ENCODE results near the gene JAZF1.

JAZF1 gene

DNA sequence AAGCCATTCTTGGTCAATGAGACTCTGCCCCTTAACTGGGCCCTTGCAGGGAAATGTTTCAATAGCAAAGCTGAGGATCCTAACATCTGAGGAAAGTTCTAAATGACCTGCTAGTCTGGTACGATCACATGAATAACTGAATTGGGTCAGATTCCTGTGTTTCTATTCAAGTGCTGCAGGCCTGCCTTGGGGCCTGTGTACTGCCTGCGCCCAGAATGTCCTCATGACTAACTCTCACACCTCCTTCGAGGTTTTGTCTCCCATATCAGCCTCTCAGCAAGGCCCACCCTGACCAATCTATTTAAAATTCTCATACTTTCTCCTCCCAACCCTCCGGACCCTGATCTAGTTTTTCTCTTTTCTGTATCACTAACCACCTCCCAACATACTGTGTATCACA is 4.4 kb downstream of the JAZF1 start:
- no peak overlapping the region for H3K4me3 ChIP-seq (replicated peaks; ENCODE audit: low read depth, low read length)
- no peak for DNase-seq (ENCODE audit: low read depth)
- TF ChIP-seq, protein P1, sequence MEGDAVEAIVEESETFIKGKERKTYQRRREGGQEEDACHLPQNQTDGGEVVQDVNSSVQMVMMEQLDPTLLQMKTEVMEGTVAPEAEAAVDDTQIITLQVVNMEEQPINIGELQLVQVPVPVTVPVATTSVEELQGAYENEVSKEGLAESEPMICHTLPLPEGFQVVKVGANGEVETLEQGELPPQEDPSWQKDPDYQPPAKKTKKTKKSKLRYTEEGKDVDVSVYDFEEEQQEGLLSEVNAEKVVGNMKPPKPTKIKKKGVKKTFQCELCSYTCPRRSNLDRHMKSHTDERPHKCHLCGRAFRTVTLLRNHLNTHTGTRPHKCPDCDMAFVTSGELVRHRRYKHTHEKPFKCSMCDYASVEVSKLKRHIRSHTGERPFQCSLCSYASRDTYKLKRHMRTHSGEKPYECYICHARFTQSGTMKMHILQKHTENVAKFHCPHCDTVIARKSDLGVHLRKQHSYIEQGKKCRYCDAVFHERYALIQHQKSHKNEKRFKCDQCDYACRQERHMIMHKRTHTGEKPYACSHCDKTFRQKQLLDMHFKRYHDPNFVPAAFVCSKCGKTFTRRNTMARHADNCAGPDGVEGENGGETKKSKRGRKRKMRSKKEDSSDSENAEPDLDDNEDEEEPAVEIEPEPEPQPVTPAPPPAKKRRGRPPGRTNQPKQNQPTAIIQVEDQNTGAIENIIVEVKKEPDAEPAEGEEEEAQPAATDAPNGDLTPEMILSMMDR (IDR thresholded peaks at IDR 0.05; ENCODE audit: low read length, missing control alignments), result no peak

DNA sequence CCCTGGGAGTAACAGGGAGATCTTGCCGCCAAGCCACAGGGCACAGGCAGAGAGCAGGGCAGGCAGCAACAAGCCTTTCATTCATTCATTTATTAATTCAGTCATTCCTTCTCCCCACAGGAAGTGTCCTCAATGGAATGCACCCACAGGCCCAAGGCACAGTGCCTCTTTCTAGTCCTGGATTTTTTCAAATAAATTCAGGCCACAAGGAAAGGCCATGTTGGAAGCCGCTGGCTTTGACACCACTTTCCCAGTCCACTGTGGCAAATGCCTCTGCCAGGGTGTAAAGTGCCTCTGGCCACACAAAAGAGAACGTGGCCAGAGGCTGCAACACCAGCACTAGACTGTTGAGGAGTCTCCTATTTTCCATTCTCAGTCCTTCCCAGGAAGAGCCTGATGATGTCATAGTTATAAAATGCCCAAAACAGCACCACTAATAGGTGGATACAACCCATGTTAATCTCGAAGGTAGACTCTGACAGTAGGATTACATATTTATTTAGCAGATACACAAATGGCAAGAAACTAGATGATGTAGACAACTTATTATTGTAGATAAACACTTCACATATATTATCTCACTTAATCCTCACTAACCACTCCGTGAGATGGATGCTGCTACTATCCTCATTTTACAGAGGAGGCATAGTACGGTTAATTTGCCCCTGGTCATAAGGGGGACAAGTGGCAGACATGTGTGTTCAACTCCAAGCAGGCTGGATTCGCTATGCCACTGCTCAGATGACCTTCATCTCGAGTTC is 5.5 kb downstream of the JAZF1 start:
- peak; percentile 18 for DNase-seq (ENCODE audit: low read depth)
- TF ChIP-seq, protein P1 (IDR thresholded peaks at IDR 0.05; ENCODE audit: low read length, missing control alignments), result no peak
- H3K4me3 ChIP-seq (replicated peaks; ENCODE audit: low read depth, low read length), result no peak overlapping the region

DNA sequence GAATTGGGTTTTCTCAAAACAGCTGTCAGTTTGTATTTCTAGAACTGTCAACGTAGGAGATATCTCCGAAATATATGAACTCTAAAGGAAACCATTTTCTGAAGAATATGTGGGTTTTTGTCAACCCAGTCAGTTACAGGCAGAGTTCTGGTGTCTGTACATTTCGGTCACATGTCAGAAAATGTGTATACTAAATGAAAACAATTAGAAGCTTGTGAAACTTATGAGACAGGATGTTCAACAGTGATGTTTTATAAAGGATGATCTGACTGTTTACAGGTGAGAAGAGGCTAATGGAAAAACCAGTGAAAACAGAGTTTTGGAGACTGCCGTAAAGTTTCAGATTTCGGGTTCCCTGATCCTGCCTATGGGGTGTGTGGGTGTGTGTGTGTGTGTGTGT is 6.2 kb downstream of the JAZF1 start:
- no peak overlapping the region for H3K4me3 ChIP-seq (replicated peaks; ENCODE audit: low read depth, low read length)
- TF ChIP-seq, protein P1 (IDR thresholded peaks at IDR 0.05; ENCODE audit: low read length, missing control alignments), result no peak
- no peak for DNase-seq (ENCODE audit: low read depth)

DNA sequence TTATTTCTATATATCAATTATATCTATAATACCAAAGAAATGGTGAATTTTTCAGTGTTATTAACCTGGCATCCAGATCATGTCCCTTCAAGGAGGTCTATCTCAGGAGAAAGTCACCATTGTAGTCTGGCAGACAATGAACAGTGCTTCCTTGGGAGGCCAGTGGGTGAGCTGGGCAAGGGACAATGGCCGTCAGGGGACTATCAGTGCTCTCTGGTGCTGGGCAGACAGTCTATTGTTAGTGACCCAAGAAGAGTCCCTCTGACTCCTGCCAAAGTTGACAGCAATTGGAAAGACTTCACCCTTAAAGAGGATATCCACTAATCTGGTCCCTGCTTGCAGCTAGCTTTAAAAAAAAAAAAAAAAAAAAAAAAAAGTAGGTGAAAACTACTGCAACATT is 7.1 kb downstream of the JAZF1 start:
- no peak overlapping the region for H3K4me3 ChIP-seq (replicated peaks; ENCODE audit: low read depth, low read length)
- DNase-seq (ENCODE audit: low read depth), result no peak
- TF ChIP-seq, protein P1 (IDR thresholded peaks at IDR 0.05; ENCODE audit: low read length, missing control alignments), result no peak

DNA sequence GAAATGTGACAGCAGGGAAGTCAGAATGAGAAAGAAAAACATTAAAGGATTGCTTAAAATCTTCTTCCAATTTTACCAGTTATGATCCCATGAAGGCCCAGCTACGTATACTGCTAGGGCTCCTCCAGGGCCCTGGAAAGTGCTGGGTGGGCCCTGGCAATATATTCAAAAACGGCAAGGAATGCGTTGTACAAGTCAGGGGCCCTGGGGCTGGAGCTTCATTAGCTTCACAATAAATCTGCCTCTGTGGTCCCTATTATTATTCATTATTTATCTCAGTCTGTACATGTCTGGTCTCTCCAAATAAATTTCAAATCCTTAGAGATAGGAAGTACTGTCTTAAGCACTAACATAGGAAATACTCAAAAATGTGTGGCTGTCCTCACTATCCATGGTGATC is 7.6 kb downstream of the JAZF1 start:
- no peak for DNase-seq (ENCODE audit: low read depth)
- TF ChIP-seq, protein P1 (IDR thresholded peaks at IDR 0.05; ENCODE audit: low read length, missing control alignments), result no peak
- H3K4me3 ChIP-seq (replicated peaks; ENCODE audit: low read depth, low read length), result no peak overlapping the region

DNA sequence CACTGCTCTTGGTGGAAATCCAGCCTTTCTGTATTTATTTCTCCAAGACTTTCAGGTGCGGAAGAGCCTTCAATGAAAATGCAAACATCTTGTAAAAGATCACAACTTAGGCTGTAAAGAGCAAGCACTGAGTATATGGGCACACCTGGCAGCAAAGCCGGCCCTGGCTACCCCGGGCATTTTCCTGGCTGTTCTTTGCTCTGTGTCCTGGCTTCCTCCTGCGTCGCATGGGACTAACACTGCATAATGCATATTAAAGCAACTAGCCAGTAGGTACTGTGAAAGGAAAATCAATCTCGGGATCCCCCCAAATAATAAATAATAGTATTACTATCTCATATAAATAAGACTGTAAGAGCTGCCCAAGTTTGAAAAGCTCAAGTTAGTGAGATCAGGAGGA is 9.9 kb downstream of the JAZF1 start:
- DNase-seq (ENCODE audit: low read depth), result no peak
- TF ChIP-seq, protein P1 (IDR thresholded peaks at IDR 0.05; ENCODE audit: low read length, missing control alignments), result no peak
- no peak overlapping the region for H3K4me3 ChIP-seq (replicated peaks; ENCODE audit: low read depth, low read length)

DNA sequence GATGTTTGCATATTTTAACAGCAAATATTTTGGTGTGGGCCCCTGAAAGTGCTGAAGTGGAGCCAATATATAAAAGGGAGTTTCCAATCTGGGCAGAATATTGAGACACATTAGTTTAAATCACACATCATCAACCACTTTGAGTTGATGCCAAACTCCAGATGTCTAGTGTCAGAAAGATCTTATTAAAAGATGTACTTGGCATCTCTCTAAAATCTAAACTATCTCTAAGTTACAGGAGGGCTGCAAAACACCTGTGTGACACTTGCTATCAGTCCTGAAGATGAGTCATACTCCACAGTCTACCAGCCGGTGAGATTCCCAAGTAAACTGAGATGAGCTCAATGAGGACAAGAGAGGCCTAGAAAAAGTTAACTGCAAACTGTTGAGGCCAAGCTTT is 11.4 kb downstream of the JAZF1 start:
- no peak for DNase-seq (ENCODE audit: low read depth)
- TF ChIP-seq, protein P1 (IDR thresholded peaks at IDR 0.05; ENCODE audit: low read length, missing control alignments), result no peak
- no peak overlapping the region for H3K4me3 ChIP-seq (replicated peaks; ENCODE audit: low read depth, low read length)
